HepG2 (cell line): ENCODE measurements around the gene FAM53B. TPM values are rescaled to one million over a fixed set of nuclear protein-coding genes. Genes with fewer than 3 reads are reported as not detected.

Experiments used
- FOXM1 ChIP-seq: sonication (generic); formaldehyde crosslinking; IDR thresholded peaks from 2 replicates; pipeline ENCODE4 v1.5.0; 2020; ENCODE audit warnings: missing genetic modification reagents
- KDM1A ChIP-seq: IDR thresholded peaks from 2 replicates; pipeline ENCODE4 v1.6.1; 2016; ENCODE audit warnings: missing compliant biosample characterization
- NR2F6 ChIP-seq, 2 experiments: IDR thresholded peaks; 2 replicates each; pipeline ENCODE4 v1.6.1; 2016; ENCODE audit warnings: antibody characterized with exemption in 1 of 2, mild to moderate bottlenecking in 1 of 2
- PCBP1 ChIP-seq: fragments of 200-400 bp; formaldehyde crosslinking; IDR thresholded peaks from 2 replicates; pipeline ENCODE4 v1.6.1; 2017; ENCODE audit warnings: mild to moderate bottlenecking, low read depth, low read length, borderline replicate concordance
- POLR2AphosphoS5 ChIP-seq: IDR thresholded peaks from 2 replicates; pipeline ENCODE4 v1.6.1; 2012; ENCODE audit warnings: low read depth, low read length
- SALL1 ChIP-seq: sonication (generic); formaldehyde crosslinking; IDR thresholded peaks from 2 replicates; pipeline ENCODE4 v1.8.0; 2022; ENCODE audit warnings: mild to moderate bottlenecking, missing genetic modification reagents
- SNAI1 ChIP-seq: sonication (generic); formaldehyde crosslinking; IDR thresholded peaks from 2 replicates; pipeline ENCODE4 v1.5.0; 2020; ENCODE audit warnings: mild to moderate bottlenecking, missing genetic modification reagents, borderline replicate concordance
- SOX13 ChIP-seq, 3 experiments: fragments of 450-650 bp in 1 of 3; sonication (generic) in 1 of 3; formaldehyde crosslinking in 1 of 3; IDR thresholded peaks in 2 of 3; conservative IDR thresholded peaks in 1 of 3; 2 replicates each; pipeline versions ENCODE4 v1.5.0 to v1.6.1; 2016 to 2020; ENCODE audit warnings: antibody characterized with exemption in 1 of 3, mild to moderate bottlenecking in 1 of 3, missing compliant biosample characterization in 1 of 3, missing genetic modification reagents in 1 of 3, moderate library complexity in 1 of 3
- ZFP1 ChIP-seq: IDR thresholded peaks from 2 replicates; pipeline ENCODE4 v1.6.1; 2016
- ZNF335 ChIP-seq: sonication (generic); formaldehyde crosslinking; IDR thresholded peaks from 2 replicates; pipeline ENCODE4 v1.4.0; 2020; ENCODE audit warnings: missing genetic modification reagents
- ZSCAN29 ChIP-seq: sonication (generic); formaldehyde crosslinking; conservative IDR thresholded peaks from 2 replicates; pipeline ENCODE4 v1.4.0; 2020; ENCODE audit warnings: mild to moderate bottlenecking, missing genetic modification reagents
- ZSCAN9 ChIP-seq: IDR thresholded peaks from 2 replicates; pipeline ENCODE4 v1.6.1; 2016; ENCODE audit warnings: borderline replicate concordance
- polyA plus RNA-seq, 8 experiments: library from polyadenylated mRNA; depleted of rRNA in 3 of 8; stranded (reverse) in 7 of 8; unstranded in 1 of 8; fragments of >200 nt; fragmentation: Illumina TruSeq in 4 of 8; extraction: Trizol in 4 of 8; gene quantifications; 2 replicates each; pipeline versions ENCODE4 v1.2.1 to v1.2.3, GENCODE V29; 2011 to 2016; ENCODE audit warnings: low read depth in 4 of 8, missing spikeins in 1 of 8, mixed read lengths in 1 of 8; ENCODE audit not compliant: insufficient read depth in 1 of 8
- total RNA-seq, 5 experiments: library from RNA; depleted of rRNA; stranded (reverse); fragments of >200 nt; fragmentation: Illumina TruSeq; extraction: Trizol; gene quantifications; 2 replicates each; pipeline ENCODE4 v1.2.3, GENCODE V29; 2016; ENCODE audit warnings: low read depth in 1 of 5
- TF ChIP-seq, protein P1 (sequence below): sonication (generic); formaldehyde crosslinking; IDR thresholded peaks from 2 replicates; pipeline ENCODE4 v1.4.0; 2020; ENCODE audit warnings: missing genetic modification reagents, borderline replicate concordance
- TF ChIP-seq, protein P2 (sequence below): sonication (generic); formaldehyde crosslinking; IDR thresholded peaks from 2 replicates; pipeline ENCODE4 v1.4.0; 2020; ENCODE audit warnings: mild to moderate bottlenecking, missing genetic modification reagents
- TF ChIP-seq, protein P3 (sequence below): sonication (generic); formaldehyde crosslinking; IDR thresholded peaks from 2 replicates; pipeline ENCODE4 v1.4.0; 2020; ENCODE audit warnings: low read depth, mild to moderate bottlenecking, missing genetic modification reagents
- TF ChIP-seq, protein P4 (sequence below): IDR thresholded peaks from 2 replicates; pipeline ENCODE4 v1.6.1; 2016; ENCODE audit warnings: missing biosample characterization, missing genetic modification reagents, low read depth
- TF ChIP-seq, protein P5 (sequence below): sonication (generic); formaldehyde crosslinking; IDR thresholded peaks from 2 replicates; pipeline ENCODE4 v1.8.0; 2022; ENCODE audit warnings: mild to moderate bottlenecking, missing genetic modification reagents, moderate library complexity
- TF ChIP-seq, protein P6 (sequence below), 2 experiments: sonication (generic) in 1 of 2; formaldehyde crosslinking in 1 of 2; IDR thresholded peaks; 2 replicates each; pipeline versions ENCODE4 v1.4.0 to v1.6.1; 2018 to 2020; ENCODE audit warnings: missing genetic modification reagents in 2 of 2, borderline replicate concordance in 1 of 2, low read depth in 1 of 2, mild to moderate bottlenecking in 1 of 2, missing biosample characterization in 1 of 2

Gene FAM53B
- total and polyA plus RNA-seq, 2 of the 13 experiments (the other 11 are each of a cell fraction or from before 2014, with no cell fraction given) = 6.4 to 19.3 TPM

DNA sequence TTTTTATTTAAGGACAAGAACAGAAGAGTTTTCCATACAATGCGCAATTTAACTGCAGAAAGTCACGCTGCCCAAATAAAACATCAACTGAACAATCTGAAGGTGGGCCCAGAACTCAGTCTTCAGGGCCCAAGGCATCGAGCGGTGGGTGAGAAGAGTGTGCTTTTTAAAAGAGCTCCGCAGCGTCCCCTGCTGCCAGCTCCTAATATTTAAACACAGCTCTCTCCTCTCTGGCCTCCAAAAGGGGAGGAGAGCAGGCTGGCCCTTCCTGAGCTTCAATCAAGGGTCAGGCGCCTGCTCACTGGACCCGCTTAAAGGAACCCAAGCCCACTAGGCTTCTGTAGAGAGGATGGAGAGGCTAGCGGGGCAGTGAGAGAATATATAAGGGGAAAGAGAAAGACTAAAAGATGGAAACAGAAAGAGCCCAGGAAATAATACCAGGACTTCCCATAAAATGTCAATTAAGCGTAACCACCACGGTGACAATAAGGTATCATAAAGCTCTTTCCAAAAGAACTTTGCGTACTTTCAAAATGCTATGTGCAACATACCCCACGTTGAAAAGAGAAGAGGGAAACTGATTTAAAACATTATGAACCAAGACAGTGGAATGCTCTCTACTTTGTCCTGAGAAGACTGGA lies 2.8 kb downstream of the FAM53B start (continued):
- TF ChIP-seq, protein P1, sequence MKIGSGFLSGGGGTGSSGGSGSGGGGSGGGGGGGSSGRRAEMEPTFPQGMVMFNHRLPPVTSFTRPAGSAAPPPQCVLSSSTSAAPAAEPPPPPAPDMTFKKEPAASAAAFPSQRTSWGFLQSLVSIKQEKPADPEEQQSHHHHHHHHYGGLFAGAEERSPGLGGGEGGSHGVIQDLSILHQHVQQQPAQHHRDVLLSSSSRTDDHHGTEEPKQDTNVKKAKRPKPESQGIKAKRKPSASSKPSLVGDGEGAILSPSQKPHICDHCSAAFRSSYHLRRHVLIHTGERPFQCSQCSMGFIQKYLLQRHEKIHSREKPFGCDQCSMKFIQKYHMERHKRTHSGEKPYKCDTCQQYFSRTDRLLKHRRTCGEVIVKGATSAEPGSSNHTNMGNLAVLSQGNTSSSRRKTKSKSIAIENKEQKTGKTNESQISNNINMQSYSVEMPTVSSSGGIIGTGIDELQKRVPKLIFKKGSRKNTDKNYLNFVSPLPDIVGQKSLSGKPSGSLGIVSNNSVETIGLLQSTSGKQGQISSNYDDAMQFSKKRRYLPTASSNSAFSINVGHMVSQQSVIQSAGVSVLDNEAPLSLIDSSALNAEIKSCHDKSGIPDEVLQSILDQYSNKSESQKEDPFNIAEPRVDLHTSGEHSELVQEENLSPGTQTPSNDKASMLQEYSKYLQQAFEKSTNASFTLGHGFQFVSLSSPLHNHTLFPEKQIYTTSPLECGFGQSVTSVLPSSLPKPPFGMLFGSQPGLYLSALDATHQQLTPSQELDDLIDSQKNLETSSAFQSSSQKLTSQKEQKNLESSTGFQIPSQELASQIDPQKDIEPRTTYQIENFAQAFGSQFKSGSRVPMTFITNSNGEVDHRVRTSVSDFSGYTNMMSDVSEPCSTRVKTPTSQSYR (CRISPR knock-in tag) = no peak
- TF ChIP-seq KDM1A (CRISPR knock-in tag) = no peak
- TF ChIP-seq, protein P2, sequence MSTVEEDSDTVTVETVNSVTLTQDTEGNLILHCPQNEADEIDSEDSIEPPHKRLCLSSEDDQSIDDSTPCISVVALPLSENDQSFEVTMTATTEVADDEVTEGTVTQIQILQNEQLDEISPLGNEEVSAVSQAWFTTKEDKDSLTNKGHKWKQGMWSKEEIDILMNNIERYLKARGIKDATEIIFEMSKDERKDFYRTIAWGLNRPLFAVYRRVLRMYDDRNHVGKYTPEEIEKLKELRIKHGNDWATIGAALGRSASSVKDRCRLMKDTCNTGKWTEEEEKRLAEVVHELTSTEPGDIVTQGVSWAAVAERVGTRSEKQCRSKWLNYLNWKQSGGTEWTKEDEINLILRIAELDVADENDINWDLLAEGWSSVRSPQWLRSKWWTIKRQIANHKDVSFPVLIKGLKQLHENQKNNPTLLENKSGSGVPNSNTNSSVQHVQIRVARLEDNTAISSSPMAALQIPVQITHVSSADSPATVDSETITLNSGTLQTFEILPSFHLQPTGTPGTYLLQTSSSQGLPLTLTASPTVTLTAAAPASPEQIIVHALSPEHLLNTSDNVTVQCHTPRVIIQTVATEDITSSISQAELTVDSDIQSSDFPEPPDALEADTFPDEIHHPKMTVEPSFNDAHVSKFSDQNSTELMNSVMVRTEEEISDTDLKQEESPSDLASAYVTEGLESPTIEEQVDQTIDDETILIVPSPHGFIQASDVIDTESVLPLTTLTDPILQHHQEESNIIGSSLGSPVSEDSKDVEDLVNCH (CRISPR knock-in tag) = no peak
- TF ChIP-seq, protein P3, sequence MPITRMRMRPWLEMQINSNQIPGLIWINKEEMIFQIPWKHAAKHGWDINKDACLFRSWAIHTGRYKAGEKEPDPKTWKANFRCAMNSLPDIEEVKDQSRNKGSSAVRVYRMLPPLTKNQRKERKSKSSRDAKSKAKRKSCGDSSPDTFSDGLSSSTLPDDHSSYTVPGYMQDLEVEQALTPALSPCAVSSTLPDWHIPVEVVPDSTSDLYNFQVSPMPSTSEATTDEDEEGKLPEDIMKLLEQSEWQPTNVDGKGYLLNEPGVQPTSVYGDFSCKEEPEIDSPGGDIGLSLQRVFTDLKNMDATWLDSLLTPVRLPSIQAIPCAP (CRISPR knock-in tag) = no peak
- TF ChIP-seq SOX13 (IDR thresholded peaks at IDR 0.05) = no peak
- TF ChIP-seq SOX13 (CRISPR knock-in tag; conservative IDR thresholded peaks at IDR 0.05 in 1 of 2, IDR thresholded peaks at IDR 0.05 in 1 of 2) = no peak
- TF ChIP-seq, protein P4, sequence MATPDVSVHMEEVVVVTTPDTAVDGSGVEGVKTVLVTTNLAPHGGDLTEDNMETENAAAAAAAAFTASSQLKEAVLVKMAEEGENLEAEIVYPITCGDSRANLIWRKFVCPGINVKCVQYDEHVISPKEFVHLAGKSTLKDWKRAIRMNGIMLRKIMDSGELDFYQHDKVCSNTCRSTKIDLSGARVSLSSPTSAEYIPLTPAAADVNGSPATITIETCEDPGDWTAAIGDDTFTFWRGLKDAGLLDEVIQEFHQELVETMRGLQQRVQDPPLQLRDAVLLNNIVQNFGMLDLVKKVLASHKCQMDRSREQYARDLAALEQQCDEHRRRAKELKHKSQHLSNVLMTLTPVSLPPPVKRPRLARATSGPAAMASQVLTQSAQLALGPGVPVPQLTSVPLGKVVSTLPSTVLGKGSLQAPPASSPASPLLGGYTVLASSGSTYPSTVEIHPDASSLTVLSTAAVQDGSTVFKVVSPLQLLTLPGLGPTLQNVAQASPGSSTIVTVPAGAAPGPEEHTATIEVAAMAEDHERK (CRISPR knock-in tag) = no peak
- TF ChIP-seq ZFP1 (CRISPR knock-in tag) = no peak
- TF ChIP-seq SALL1 (CRISPR knock-in tag) = 0 out of 2 replicates have a peak, but pooled peaks have one; percentile 25
- TF ChIP-seq FOXM1 (CRISPR knock-in tag) = no peak
- no peak for TF ChIP-seq PCBP1
- no peak for TF ChIP-seq ZSCAN9 (CRISPR knock-in tag)
- no peak for TF ChIP-seq NR2F6 (IDR thresholded peaks at IDR 0.05)
- TF ChIP-seq NR2F6 (CRISPR knock-in tag; IDR thresholded peaks at IDR 0.05) = no peak
- no peak for TF ChIP-seq ZNF335
- TF ChIP-seq, protein P5, sequence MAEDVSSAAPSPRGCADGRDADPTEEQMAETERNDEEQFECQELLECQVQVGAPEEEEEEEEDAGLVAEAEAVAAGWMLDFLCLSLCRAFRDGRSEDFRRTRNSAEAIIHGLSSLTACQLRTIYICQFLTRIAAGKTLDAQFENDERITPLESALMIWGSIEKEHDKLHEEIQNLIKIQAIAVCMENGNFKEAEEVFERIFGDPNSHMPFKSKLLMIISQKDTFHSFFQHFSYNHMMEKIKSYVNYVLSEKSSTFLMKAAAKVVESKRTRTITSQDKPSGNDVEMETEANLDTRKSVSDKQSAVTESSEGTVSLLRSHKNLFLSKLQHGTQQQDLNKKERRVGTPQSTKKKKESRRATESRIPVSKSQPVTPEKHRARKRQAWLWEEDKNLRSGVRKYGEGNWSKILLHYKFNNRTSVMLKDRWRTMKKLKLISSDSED (CRISPR knock-in tag) = no peak
- TF ChIP-seq SNAI1 (CRISPR knock-in tag) = no peak
- TF ChIP-seq POLR2AphosphoS5 = no peak
- TF ChIP-seq ZSCAN29 (CRISPR knock-in tag) = no peak
- TF ChIP-seq, protein P6, sequence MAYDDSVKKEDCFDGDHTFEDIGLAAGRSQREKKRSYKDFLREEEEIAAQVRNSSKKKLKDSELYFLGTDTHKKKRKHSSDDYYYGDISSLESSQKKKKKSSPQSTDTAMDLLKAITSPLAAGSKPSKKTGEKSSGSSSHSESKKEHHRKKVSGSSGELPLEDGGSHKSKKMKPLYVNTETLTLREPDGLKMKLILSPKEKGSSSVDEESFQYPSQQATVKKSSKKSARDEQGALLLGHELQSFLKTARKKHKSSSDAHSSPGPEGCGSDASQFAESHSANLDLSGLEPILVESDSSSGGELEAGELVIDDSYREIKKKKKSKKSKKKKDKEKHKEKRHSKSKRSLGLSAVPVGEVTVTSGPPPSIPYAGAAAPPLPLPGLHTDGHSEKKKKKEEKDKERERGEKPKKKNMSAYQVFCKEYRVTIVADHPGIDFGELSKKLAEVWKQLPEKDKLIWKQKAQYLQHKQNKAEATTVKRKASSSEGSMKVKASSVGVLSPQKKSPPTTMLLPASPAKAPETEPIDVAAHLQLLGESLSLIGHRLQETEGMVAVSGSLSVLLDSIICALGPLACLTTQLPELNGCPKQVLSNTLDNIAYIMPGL (CRISPR knock-in tag; IDR thresholded peaks at IDR 0.05; ENCODE audit: borderline replicate concordance in 1 of 2, low read depth in 1 of 2) = peak; percentile 33 to 46; a peak in 2 of 4 replicates
